HT-29 (cell line): ENCODE data around the gene DAAM1. TPM values are rescaled to one million over a fixed set of nuclear protein-coding genes. Genes with fewer than 3 reads are reported as not detected.

Experiments
- DNase-seq: peaks from one replicate; pipeline ENCODE4 v3.0.0-alpha.2; 2015; ENCODE audit warnings: low spot score
- total RNA-seq: library from RNA; depleted of rRNA; stranded (reverse); fragments of >200 nt; shearing (Covaris generic); gene quantifications from 2 replicates; pipeline ENCODE4 v1.2.3, GENCODE V29; 2014

The DAAM1 gene
- total RNA-seq, 1 experiment from 2014 or later, result 2.6 TPM

- DNase-seq, result no peak
Observed at GRCh38 chr14:59339524-59340330, 151.3 kb downstream of the DAAM1 start.

GRCh38 chr14:59341858-59342477, 153.5 kb downstream of the DAAM1 start:
- no peak for DNase-seq

DNA sequence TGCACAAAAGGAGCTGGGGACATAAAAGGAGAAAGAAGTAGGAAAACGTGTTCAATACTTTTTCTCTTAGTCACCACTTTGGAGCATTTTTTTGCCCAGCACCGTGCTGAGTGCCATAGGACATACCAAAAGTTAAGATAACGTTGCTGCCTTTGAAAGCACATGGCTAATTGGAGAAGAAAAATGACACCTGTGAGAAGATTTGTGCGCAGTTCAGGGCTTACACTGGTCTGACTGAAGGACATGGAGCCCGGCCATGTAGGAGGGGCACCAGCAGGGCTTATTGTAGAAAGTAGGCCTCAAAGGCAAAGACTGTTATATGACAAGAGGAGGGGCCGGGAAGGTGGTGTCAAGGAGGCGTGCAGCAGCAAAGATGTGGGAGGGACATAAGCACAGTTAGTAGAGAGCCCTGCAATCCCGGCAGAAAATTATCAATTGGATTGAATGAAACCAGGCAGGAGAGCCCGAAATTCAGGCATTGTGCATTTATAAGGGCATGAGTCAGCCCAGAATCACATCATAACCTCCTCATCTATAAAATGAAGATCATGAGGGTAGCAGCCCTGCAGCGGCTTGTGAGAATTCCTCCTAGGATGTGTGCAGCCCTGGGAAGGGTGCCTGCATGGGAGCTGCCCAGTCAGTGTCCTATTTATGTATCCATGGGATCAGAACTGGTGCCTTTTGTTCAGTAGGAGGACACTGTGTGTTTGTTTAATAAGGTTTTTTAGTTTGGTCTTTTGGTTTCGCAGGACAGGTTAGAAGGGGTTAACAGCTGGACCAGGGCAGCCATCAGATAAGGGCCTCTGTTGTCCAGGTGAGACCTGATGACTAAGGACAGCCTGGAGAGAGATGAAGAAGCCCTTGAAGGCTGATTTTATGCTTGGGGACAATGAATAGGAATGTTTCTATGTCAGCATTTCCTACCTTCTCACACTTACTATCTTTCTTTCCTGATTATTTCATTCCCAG, 154.3 kb downstream of the DAAM1 start:
- DNase-seq, result no peak

DNA sequence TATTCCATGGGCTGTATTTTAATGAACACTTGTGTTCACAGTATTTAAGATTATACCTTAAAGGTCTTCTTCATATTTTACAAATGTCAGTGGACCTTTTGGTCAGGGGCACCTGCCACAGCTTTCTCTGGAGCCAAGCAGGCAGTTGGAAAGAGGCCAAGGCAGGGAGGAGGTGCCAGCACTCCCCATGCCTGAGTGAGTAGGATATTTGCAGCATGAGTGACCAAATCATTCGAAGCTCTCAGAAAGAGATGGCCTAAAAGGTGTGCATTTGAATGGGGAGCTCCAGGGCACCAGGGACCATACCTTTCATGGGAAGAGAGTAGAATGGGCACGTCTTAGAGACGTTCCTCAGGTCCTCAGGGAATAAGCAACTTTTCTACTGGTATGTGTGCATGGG, 155.1 kb downstream of the DAAM1 start:
- no peak for DNase-seq

GRCh38 chr14:59344016-59344415, 155.5 kb downstream of the DAAM1 start:
- no peak for DNase-seq

- DNase-seq, result no peak
Observed at GRCh38 chr14:59344691-59345455, 156.4 kb downstream of the DAAM1 start.

- DNase-seq, result no peak
Observed at GRCh38 chr14:59346329-59346728, 157.9 kb downstream of the DAAM1 start.

DNA sequence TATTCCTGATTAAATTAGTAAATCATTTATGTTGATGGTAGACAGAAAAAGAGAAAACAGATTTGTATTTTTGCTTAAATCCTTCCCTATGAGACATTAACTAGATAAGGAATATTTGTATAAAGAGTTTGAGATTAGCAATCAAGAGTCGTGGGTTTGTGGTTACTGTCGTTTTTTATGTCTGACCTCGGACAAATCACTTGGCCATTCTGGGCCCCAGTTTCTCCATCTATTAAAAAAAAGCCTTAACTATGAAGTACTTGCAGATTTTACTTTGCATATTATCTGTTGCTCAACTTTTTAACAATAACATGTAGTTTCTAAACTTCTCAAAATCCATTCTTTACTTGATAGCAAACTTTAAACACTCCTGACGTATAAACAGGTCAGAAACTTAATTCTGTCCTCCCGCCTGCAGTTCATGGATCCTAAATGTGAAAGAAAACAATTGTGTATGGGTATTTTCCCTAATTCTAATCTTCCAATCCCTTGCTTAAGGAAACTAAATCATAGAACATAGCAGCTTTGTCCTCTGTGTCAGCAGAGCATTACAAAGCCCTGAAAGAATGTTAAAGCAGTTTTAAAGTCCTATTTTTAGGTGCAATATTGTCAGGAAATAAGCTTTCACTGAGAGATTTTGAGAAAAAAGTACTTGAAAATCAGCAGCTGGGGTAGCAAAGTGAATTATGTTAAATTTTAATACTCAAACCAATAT, 158.5 kb downstream of the DAAM1 start:
- no peak for DNase-seq

DNA sequence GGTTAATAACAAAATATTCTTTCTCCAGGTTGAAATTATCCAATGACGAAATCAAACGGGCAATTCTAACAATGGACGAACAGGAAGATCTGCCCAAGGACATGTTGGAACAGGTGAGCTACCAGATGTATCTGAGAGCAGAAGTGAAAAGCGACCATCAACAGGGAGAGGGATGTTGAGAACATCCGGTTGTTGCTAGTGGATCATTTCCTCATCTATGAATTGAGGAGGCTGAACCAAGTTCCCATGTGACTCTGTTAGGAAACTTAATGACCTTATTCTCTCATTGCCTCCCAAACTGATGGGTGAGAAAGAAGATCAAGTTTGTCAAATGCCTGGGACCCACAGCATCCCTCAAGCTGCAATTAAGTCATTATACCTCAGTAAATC, 159.0 kb downstream of the DAAM1 start:
- DNase-seq, result no peak

GRCh38 chr14:59347915-59348314, 159.4 kb downstream of the DAAM1 start:
- no peak for DNase-seq

DNA sequence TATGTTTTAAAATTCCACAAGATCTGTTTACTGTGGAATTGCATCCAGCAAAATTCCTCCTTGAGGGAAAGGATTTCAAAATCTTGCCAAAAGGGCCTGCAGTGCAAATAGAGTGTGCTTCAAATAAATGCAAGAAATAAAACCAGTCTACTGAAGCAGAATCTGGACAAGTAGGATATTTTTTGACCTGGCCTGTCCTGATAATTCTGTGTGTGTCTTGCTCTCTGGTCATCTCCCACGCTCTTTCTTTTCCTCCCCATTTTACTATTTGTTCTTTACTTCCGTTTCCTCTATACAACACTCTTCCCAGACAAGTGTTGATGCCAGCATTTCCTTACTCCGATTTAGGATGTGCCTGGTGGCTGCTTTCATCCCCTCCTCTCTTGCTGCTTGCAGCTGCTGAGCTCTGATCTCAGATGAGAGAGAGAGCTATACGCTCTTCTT, 160.8 kb downstream of the DAAM1 start:
- DNase-seq, result no peak

DNA sequence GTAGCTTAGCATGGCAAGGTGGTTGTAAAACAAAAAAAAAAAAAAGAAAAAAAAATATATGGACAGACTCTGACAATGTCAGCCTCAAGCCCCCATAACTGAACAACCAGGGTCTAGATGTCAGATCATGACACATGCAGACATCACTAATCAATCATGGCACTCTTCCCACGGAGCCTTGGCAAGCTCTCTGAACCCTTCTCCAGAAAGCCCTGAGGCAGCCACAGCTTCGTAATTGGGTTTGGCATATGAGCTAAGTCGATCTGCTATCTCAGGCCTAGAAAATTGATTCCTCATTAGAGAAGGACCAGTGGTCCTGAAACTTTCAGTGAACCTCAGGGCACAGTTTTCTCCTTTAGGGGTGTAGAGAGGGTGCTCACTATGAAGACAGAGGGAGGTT, 164.5 kb downstream of the DAAM1 start:
- DNase-seq, result no peak

- DNase-seq, result no peak
Observed at GRCh38 chr14:59354666-59355065, 166.2 kb downstream of the DAAM1 start.

DNA sequence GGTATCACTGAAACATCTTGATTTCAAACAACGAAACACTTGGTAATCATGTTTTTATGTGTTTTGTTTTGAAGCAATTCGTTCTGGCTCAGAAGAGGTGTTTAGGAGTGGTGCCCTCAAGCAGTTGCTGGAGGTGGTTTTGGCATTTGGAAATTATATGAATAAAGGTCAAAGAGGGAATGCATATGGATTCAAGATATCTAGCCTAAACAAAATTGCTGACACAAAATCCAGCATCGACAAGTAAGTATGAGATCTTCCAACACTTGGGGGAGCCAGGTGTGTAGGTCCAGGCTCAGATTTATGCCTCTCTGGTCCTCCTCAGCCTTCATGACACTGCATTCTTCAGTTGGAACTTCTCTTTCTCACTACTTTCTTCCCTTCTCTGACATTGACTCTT, 166.6 kb downstream of the DAAM1 start:
- DNase-seq, result no peak

GRCh38 chr14:59356312-59356711, 167.8 kb downstream of the DAAM1 start:
- DNase-seq, result no peak

- DNase-seq, result no peak
Observed at GRCh38 chr14:59356767-59357166, 168.3 kb downstream of the DAAM1 start.

DNA sequence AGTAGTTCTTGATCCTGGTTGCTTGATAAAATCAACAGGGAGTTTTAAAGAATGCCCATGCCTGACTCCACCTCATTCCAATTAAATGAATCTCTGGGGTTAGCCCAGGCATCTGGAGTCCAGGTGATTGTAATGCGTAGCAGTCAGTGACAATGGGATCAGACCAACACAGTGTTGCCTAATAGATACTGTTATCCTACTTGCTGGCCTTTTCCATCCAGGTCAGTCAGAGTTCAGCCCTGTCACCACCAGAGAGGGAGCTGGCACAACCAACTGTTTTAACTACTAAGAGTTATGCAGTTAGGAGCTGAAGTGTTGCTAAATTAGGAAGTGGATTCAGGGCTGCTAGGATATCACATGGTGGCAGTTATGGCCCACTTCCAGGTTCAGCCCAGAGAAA, 169.6 kb downstream of the DAAM1 start:
- peak; percentile 62 for DNase-seq

DNA sequence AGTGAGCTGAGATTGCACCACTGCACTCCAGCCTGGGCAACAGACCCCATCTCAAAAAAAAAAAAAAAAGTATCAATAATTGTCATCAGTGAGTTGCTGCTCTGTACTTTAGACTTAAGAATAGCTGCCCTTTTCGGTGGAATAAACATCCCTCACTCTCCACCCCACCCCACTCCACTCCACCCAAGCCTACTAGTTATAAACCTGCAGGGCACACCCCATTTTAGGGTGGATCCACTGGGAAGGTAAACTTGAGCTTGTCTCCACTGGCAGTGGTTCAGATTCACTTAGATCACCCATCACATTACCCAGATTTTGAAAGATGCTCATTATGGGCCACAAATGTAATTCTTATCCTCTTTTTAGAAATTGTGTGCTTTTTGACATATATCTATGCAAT, 170.3 kb downstream of the DAAM1 start:
- DNase-seq, result no peak

- no peak for DNase-seq
Observed at GRCh38 chr14:59359431-59360124, 171.1 kb downstream of the DAAM1 start.

GRCh38 chr14:59360233-59360632, 171.8 kb downstream of the DAAM1 start:
- no peak for DNase-seq
